ENCODE measurements around the gene FGFR3.

FGFR3 gene

DNA sequence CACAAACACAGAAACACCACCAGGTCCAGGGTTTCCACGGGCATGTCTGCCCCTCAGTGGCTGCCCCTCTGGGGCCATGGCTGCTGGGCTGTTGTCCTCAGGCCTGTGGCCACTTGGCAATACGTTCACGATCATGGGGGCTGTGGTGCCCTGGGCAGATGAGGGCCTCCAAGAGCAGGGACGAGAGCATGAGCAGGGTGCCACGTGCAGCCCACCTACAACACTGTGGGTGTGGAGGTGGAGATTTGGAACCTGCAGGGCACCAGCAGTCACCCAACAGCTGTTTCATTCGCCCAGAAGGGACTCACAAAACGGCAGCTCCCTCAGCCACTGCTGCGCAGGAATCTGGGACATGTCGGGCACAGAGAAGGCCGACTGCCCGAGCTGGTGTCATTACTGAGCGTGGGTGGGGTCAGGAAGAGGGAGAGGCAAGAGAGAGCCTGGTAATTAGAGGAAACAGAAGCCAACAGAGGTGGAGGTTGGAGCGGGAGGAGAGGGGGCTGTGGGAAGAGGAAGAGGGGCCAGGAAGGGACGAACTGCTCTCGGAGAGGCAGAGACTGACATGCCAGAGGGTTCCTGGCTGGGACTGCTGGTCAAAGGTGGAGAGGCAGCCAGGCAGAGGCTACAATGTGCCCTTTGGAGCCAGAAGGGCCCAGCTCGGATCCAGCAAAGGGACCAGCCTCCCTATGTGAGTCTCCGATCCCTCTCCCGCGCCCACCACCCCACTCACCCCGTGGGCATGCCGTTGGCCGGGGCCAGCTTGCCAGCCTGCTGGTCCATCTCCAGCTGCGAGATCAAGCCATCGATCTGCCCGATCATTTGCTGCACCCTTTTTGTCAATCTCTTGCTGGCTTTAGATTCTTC is 23.1 kb downstream of the FGFR3 start:
- POLR2A ChIA-PET = interaction anchor here (0.5 kb wide), 1 partner anchor 310 kb away, joined by 4 read pairs; no protein-coding TSS in a partner anchor
- TF ChIP-seq, protein P1, sequence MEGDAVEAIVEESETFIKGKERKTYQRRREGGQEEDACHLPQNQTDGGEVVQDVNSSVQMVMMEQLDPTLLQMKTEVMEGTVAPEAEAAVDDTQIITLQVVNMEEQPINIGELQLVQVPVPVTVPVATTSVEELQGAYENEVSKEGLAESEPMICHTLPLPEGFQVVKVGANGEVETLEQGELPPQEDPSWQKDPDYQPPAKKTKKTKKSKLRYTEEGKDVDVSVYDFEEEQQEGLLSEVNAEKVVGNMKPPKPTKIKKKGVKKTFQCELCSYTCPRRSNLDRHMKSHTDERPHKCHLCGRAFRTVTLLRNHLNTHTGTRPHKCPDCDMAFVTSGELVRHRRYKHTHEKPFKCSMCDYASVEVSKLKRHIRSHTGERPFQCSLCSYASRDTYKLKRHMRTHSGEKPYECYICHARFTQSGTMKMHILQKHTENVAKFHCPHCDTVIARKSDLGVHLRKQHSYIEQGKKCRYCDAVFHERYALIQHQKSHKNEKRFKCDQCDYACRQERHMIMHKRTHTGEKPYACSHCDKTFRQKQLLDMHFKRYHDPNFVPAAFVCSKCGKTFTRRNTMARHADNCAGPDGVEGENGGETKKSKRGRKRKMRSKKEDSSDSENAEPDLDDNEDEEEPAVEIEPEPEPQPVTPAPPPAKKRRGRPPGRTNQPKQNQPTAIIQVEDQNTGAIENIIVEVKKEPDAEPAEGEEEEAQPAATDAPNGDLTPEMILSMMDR (IDR thresholded peaks at IDR 0.05; ENCODE audit: insufficient read depth, low read length, missing control alignments) = no peak
- no peak overlapping the region for H3K4me3 ChIP-seq (ENCODE audit: low read depth, low read length)
- CTCF ChIA-PET = interaction anchor here (0.9 to 11.4 kb wide), 6 partner anchors 18 to 95 kb away, joined by 3 to 205 read pairs (median 3); no protein-coding TSS in a partner anchor
- DNase-seq (ENCODE audit: low read depth, low spot score) = no peak

DNA sequence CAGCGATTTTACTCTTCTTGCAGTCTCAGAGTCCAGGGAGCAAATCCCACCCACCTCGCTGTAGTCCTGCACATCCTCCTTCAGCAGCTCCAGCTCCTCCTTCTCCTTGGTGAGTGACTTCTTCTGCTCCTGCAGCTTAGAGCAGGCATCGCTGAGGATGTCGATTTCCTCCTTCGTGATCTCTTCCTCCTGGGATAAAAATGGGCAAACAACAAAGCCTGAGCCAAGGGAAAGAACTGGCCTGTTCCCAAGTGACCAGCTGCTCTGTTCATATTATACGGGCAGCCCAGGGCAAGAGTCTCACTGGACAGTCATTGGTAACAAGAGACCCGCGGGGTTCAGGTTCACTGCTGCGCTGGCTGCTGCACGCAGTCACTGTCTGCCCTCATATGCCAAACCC is 26.2 kb downstream of the FGFR3 start:
- TF ChIP-seq, protein P1 (IDR thresholded peaks at IDR 0.05; ENCODE audit: insufficient read depth, low read length, missing control alignments) = no peak
- POLR2A ChIA-PET = no interaction called here
- CTCF ChIA-PET = interaction anchor here (1.1 to 5.8 kb wide), 3 partner anchors 10 to 80 kb away, joined by 4 to 67 read pairs (median 11); no protein-coding TSS in a partner anchor
- no peak for DNase-seq (ENCODE audit: low read depth, low spot score)
- no peak overlapping the region for H3K4me3 ChIP-seq (ENCODE audit: low read depth, low read length)

DNA sequence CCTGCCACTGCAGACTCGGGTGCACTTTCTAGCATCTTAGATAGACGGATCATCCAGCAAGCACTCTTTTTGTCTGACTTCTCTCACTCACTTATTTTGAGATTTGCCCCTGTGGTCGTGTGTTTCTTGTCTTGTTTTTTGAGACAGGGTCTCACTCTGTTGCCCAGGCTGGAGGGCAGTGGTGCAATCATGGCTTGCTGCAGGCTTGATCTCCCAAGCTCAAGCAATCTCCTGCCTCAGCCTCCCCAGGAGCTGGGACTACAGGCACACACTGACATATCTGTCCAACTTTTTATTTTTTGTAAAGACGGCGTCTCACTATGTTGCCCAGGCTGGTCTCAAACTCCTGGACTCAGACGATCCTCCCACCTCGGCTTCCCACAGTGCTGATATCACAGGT is 26.7 kb downstream of the FGFR3 start:
- CTCF ChIA-PET = interaction anchor here (1.1 to 5.8 kb wide), 3 partner anchors 10 to 79 kb away, joined by 4 to 67 read pairs (median 11); no protein-coding TSS in a partner anchor
- TF ChIP-seq, protein P1 (IDR thresholded peaks at IDR 0.05; ENCODE audit: insufficient read depth, low read length, missing control alignments) = no peak
- POLR2A ChIA-PET = no interaction called here
- no peak for DNase-seq (ENCODE audit: low read depth, low spot score)
- no peak overlapping the region for H3K4me3 ChIP-seq (ENCODE audit: low read depth, low read length)

DNA sequence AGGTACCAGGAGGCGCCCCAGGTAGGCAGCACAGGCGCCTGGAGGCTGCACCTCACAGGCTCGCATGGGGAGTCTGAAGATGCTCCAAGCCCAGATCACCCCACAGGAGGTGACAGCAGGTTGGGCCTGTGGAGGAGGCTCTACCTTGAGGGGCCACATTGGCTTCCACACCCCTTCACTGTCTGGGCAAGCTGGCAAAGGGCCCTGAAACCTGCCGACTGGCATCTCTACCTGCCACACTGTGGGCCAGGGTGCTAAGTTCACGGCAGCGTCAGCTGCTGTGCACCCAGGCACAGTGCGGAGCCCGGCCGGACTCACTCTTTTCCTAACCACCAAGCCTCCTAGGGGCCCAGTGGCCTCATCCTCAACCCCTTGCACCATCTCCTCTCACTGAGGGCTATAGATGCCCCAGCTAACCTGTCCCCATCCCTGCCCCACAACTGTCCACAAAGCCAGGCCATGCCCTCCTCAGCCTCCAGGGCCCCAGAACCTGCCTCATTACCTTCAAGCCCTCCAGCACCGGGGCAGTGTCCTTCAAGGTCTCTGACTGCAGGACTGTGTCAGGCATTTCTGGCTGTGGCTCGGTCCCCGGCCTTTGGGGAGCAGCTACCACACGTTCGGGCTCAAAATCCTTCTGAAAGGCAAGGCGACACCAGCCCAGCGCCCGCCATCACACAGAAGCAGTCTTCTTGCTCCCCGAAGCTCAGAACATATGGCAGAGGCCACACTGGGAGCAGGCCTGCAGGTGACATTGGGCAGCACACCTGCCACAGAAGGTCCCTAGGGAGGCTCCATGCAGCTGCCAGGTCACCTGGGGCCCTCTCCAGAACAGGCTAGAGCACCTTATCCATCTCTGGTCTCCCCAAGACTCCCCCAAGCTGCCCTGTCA is 28.8 kb downstream of the FGFR3 start:
- no peak overlapping the region for H3K4me3 ChIP-seq (ENCODE audit: low read depth, low read length)
- ChIA-PET POLR2A (no interaction called here), CTCF (interaction anchor here (0.7 to 5.8 kb wide), 4 partner anchors 8 to 75 kb away, joined by 3 to 67 read pairs (median 5); no protein-coding TSS in a partner anchor)
- DNase-seq (ENCODE audit: low read depth, low spot score) = no peak
- TF ChIP-seq, protein P1 (IDR thresholded peaks at IDR 0.05; ENCODE audit: insufficient read depth, low read length, missing control alignments) = no peak

DNA sequence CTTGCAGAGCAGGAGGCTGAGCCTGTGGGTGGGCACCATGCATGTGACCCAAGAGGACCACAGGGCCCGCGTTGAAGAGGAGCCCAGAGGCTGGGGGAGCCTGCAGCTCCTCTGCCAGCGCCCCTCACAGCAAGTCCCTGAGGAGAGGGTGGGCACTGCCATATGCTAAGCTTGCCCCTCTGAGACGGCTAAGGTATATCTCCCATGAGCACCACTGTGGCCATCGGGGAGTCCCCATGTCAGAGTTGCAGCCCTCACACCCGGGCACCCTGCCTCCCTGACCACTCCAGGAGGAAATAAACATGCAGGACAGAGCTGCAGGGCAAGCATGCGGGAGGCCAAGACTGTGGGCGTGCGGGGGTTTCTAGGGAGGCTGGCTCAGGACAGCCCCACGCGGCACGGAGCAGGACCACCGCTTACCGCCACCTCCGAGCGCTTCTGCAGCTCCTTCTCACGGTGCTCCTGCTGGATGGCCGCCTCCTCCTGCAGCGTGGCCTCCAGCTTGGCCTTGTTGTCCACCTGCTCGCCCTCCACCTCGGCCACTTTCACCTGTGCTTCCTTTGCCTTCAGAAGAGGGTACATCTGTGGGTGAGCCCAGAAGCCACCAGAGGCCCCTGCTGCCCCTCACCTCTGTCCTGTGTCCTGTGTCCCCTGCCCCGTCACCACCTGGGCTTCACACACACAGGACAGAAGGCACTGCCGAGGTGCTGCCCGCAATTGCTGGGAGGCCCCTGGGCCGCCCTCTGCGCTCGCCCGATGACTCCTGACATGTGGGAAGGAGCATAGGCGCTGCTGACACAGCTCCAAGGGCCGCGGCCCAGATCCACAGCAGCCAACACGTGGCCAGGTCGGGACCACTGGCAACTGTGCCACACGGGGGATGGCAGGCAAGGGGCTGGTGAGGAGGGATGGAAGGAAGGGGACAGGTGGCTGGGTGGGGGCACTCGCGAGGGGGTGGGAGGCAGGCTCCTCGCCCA is 29.8 kb downstream of the FGFR3 start:
- DNase-seq (ENCODE audit: low read depth, low spot score) = no peak
- CTCF ChIA-PET = interaction anchor here (0.7 to 5.8 kb wide), 5 partner anchors 9 to 75 kb away, joined by 3 to 67 read pairs (median 4); no protein-coding TSS in a partner anchor
- no peak overlapping the region for H3K4me3 ChIP-seq (ENCODE audit: low read depth, low read length)
- POLR2A ChIA-PET = no interaction called here
- TF ChIP-seq, protein P1 (IDR thresholded peaks at IDR 0.05; ENCODE audit: insufficient read depth, low read length, missing control alignments) = no peak

Data from AG04449 (cell line).